C4-2B (cell line): ENCODE measurements around the gene LRRC36.

ENCODE experiments used
- CTCF ChIP-seq: fragments of 450-650 bp; conservative IDR thresholded peaks from 2 replicates; pipeline ENCODE4 v1.5.1; 2017; ENCODE audit warnings: mild to moderate bottlenecking
- ZFX ChIP-seq: fragments of 450-650 bp; IDR thresholded peaks from 2 replicates; pipeline ENCODE4 v1.6.1; 2017

- TF ChIP-seq CTCF: no peak
- no peak for TF ChIP-seq ZFX
These were observed 103.3 kb downstream of the LRRC36 start for GRCh38 chr16:67429799-67430503.
